Measurements from ENCODE around the gene SETD1B.

The SETD1B gene

DNA sequence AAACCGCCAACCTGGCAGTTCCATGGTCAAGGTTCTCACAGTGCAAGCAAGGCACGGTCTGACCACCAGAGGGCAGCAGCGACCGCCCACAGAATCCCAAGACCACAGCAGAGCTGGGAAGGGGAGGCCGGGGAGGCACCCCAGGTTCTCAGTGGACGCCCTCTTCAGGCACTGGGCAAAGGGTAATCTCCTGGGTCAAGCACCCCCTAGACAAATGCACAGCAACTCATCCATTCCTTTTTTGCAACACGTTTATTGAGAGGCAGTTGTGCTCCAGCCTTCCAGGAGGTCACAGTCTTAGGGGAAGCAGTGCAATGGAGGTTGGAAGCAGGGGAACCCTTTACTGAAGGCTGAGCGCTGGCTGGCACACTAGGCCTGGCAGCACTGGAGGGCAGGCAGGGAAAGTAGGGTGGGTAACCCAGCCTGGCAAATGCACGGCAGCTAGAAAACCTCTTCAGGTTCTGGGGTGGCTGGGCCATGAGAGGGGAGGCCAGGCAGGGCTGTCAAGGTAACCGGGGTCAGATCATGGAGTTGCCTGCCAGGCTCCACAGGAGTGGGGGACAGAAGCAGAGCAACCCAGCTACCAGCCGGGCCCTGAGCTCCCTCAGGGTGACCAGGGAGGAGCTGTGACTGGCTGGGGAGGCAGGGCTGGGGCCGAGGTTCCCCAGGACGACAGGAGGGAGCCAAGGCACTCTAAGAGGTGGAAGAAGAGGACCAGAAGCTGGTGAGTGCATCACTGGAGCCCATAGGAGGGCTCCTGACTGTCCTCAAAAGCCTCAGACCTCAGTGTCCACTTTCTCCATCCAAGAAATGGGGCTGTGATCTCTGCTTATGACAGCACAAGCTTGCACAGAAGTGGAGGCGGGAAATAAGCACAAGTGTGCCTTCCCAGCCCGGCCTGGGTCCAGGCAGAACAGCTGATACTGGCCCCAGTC is 8.5 kb upstream of the SETD1B start:
- DNase-seq (ENCODE audit: low read depth): peak; percentile 70

DNA sequence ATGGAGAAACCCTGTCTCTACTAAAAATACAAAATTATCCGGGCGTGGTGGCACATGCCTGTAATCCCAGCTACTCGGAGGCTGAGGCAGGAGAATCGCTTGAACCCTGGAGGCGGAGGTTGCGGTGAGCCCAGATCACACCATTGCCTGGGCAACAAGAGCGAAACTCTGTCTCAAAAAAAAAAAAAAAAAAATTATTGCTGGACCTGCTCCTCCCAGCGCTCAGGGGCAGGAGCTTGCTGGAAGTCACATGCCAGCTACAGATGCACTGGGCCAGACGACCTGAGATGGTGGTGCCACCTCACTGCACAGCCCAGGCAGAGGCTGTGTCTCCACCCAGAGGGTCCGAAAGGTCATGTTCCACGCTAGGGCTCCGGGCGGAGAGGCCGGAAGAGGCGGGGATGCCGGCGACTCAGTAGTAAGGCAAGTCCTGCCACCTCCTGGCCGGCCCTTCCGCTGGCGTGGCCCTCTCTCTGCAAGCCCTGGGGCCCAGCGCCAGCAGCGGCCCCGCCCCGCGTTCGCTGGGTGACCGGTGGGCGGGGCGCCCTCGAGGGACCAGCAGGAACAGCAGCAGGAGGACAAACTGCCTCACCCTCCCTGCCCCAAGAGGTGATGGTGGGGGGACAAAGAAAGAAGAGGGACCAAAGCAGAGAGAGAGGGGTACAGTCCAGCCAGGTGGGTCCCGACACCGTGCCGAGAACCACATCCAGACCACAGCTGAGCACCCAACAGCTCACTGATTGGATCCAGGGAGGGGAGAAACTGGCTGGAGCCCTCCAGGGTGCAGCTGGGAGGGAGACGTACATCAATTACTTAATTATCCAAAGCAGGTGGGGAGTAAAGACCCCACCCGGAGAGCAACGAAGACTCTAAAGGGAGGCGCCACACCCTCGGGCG is 6.7 kb upstream of the SETD1B start:
- no peak for DNase-seq (ENCODE audit: low read depth)

DNA sequence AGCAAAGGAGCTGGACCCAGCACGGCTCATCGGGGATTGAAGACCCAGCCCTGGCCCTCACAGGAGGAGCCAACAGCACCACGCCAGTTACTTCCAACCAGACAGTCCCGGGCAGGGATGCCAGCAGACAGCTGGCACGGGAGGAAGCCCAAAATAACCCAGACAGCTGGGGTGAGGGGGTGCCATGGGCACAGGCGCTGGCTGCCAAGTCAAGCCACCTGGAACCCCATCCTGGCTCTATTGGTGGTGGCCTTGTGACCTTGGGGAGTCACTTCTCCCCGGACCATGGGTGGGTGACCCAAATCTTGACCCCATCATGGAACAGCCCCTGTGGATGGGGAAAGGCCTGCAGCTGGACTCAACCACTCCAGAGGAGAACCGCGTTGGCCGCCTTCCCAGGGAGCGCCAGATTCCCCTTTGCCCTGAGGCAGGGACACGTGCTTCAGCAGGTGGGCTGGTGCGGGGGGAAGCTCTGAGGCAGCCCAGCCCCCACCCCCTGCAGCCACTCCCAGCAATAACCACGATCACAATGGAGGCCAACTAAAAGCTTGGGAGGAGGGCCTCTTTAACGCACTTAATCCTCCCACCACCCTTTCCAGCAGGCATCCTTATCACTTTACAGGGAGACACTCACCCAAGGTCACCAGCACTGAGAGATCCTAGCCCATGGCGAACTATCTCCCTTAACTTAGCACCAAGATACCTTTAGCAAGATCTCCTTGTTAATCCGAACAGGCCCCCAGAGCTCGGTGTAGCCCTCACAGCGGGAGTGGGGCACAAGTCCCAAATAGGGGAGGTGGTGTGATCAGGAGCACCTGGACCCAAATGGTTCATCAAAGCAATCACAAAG is 5.6 kb upstream of the SETD1B start:
- DNase-seq (ENCODE audit: low read depth): no peak

DNA sequence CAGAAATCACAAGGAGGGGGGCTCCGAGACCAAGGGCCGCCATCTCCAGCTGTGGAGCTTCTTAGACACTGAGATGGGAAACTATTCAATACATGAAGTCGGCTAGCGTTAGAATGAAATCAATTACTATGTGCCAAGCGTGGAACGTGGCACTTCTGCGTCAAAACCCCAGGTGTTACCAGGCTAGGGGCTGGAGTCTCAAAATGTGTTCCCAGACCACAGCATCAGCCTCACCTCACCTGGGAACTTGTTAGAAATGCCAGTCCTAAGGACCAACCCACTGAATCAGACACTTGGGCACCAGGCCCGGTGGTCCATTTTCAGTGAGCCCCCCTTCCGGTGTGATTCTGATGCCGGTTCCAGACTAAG is 5.0 kb upstream of the SETD1B start:
- no peak for DNase-seq (ENCODE audit: low read depth)

DNA sequence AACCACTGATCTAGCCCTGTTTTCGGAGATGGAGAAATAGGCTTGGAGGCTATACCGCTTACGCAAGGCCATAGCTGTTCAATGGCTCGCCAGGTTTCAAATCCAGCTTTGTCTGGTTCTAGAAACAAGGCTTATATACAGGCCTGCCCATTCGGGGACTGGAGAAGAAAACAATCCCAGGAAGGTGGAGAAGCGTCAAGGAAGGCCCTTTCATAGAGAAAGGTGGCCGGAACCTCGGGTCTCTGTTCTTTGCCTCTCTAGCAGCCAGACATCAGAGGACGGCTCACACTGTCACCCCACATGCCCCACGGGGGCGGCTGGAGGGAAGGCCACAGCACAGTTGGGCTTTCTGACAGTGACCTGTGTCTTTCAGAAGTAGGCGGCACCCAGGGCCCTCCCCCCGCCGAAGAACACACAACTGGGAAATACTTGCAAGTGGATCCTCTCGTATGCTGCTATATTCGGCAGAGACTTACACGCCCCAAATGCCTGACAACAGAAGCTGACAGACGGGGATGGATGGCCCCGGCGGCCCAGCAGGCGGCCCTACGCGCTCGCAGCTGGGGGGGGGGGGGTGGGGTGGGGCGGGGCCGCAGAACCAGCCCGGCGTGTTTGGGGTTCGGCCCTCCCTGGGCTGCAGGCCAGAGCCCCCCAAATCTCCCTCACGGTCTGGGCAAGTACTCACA is 4.5 kb upstream of the SETD1B start:
- DNase-seq (ENCODE audit: low read depth): no peak

DNA sequence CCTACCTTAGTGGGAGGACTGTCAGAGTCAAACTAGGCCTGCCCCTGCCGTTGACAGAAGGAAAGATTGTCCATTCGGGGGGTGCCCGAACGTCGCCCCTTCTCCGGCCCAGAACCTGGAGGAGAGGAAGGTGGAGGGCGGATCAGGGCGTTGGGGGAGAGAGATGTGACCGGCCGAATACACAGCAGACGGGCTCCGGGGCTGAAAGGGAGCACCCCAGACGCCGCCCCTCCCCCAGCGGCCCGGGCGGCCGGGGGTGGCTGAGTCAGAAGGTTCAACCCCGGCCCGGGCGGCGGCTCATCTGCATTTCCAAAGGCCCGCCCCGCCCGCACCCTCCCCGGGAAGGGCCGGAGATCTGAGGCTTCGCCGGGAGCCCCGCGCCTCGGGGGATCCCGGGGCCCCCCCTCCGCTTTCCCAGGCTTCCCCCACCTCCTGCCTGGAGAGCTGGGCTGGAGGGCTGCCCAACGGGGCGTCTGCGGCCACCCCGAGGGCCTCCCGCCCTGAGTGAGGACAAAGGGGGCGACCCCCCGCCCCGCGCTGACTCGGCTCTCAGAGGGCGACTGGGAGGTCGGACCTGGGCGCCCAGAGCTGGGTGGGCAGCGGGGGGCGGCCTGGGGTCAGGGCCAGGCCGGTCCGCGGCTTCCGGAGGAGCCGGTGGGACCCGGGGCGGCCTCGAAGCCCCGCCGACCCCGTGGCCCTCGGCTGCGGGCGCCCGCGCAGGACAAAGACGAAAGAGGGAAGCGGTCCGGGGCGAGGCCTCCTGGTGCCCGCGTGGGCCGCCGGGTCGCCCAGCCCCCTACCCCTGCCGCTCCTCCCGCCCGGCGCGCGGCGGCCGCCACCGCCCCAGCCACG is 3.7 kb upstream of the SETD1B start:
- peak; percentile 80 for DNase-seq (ENCODE audit: low read depth)

DNA sequence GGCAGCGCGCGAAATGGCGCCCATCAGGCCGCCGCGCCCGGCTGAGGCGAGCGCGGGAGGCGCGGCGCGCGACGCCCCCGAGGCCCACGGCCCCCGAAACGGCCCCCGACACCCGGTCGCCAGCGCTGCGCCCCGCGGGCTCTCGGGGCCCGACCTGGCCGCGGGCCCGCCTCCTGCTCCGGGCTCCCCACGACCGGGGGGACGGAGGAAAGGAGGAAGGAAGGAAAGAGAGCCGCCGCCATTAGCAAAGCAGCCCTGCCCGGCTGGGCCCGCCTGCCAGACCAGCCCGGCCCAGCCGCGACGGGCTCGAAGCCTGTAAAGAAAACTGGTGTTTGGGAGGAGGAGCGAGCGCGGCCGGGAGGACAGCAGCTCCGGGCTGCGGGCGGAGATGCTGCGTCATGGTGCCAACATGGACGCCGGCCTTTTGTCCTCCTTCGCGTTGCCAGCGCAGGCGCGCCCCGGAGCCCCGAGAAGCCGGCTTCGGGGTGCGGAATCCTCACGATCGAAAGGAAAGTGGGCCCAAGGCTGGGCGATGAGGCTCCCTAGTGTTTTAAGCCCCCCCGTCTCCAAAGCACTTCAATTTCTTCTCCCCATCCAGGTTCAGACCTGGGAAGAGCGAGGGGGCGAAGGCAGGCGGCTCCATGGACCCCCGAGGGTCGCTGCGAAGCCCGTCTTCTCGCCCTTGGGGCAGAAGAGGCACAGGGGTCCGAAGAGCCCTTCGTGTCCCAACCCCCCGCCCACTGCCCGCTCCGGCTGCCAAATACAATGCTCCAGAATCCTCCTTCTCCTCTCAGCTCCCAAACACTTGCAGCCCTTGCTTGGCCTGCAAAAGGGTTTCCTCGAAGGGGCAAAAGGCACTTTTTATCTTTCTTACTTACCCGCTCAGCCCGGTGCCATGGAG is 2.9 kb upstream of the SETD1B start:
- peak; percentile 47 for DNase-seq (ENCODE audit: low read depth)

DNA sequence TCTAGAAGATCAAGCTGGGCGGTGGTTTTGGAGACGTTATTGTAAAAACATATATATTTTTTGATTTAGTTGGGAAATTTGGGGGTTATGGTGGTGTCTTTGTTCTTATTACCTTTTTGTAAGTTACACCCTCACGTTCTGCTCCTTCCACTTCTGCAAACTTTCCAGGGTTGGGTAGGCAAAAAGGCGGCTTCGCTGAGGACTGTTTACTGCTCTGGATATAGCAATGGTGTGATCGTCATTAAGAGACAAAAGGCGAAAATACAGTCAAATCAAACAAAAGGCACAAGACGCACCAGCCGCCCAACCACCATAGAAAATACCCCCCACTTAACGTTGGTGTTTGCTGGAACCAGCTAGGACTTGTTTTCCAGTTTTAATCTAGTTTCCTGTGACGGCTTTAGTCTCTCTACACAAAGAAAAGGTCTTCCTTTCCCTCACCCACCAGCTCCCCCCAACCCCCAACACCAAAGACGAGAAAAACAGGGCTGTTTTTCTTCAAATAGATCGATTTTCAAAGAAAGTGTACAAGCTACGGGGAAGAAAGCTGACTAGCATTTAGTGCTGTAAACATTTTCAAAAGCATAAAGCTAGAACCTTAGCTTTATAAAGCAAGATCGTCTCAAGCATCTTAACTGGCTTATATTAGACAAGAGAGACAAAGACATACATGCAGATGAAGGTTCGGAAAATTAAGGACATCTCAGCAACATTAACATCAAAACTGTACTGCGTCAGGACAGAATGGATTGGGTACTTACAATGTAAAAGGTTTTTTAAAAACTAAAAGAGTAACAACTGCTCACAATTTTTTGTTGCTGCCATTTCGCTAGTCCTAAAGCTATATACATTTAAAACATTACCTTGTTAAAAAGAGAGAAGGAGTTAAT is 2.0 kb upstream of the SETD1B start:
- DNase-seq (ENCODE audit: low read depth): no peak

DNA sequence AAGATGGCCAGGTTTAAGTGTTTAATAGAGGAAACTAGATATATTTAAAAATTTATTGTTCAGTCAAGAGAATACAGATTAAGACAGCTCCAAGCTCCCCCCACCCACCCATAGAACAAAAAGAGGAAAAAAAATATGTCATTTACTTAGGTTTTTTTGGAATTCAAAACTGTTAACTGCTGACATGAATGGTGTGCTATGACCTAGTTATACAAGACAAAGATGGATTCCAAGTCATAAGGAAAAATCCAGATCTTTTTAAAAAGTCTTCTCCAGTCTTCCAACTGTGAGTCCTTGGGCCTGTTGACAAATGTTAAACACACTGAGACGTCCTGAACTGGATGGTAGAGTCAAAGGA is 1.3 kb upstream of the SETD1B start:
- no peak for DNase-seq (ENCODE audit: low read depth)

DNA sequence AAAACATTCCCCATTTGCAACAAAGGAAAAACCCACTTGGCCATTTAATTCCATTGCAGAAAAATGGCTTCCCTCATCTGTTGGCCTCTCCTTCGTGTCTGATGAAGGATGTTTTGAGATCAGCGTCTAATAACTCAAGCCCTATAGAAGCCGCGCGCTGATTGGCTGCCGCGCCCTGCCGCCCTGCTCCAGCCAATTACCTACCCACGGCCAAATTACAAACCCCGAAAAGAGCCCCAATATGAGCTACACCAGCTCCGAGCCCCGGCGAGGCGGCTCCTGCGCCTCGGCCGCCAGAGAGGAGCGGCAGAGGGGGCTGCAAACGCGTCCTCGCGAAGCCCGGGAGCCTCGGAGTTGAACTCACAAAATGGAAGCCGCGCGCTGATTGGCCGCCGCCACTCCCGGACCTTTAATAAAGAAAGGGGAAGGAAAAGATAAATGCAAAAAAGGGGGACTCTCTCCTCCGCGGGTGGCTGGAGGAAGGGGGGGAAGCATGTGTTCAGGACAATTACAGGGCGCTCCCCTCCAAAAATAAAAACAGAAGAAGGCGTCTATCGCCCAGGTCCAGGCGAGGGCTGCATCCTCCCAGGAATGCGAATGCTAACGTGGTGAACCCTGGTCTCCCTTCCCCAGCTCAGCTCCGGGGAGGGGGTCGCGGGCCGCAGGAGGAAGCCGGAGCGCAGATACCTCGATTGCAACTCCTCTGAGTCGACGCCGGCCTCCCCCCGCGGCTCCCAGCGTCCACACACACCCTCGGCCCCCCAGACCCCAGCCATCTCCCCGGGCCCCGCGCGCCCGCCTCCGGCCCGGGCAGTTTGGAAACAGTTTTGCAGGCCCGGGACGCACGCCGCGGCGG is 738 bp upstream of the SETD1B start:
- peak; percentile 72 for DNase-seq (ENCODE audit: low read depth)

DNA sequence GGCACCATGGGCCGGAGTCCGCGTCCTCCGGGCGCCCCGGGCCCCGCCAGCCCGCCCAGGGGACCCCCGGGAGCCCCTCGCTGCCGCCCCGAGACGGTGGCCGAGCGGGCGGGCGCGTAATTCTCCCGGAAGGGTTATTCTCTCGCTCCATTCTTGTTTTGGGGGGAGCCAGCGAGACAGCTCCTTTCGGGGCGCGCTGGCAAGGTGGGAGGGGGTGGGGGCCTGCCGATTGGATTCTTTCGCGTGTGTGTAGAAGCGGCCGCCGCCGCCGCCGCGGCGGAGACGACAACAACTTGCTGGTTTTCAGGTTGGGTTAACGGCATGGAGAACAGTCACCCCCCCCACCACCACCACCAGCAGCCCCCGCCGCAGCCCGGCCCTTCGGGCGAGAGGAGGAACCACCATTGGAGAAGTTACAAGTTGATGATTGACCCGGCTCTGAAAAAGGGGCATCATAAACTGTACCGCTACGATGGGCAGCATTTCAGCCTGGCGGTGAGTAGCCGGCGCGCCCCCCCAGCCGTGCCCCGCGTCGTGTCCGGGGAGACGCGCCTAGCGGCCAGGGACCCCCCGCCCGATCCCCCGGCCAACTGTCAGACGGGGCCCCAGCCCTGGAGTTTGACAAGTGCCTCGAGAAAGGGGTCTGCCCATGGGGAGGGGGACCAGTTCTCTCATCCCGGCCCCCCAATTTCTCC is 755 bp downstream of the SETD1B start:
- peak; percentile 47 for DNase-seq (ENCODE audit: low read depth)

DNA sequence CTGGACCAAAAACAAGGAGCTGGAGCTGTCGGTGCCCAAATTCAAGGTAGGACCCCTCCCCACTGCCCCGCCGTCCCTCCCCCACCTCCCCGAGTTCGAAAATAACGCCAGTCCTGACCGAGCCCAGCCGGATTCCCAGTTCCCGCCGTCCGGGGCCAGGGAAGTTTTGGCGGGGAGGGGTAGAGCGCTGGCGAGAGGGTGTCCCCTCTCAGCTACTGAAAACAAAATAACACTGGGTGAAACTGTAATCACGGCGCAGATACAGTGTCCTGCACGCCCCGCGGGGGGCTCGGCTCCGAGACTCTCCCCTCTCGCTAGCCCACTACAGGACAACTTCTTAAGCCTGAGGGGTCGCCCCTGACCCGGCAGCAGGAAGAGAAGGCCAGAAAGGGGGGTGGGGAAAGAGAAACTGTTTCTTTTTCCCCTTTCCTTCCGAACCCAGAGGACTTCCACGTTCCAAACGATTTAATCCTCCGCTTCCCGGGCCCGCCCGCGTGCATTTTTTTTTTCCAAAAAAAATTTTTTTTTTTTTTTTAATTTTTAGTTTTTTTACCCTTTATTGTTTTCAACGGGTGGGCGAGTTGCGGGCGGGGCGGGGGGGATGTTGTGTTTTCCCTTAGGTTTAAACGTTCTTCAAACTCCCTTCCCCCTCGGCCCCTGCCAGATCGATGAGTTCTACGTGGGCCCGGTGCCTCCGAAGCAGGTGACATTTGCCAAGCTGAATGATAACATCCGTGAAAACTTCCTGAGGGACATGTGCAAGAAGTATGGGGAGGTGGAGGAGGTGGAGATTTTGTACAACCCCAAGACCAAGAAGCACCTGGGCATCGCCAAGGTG is 1.6 kb downstream of the SETD1B start:
- DNase-seq (ENCODE audit: low read depth): no peak

DNA sequence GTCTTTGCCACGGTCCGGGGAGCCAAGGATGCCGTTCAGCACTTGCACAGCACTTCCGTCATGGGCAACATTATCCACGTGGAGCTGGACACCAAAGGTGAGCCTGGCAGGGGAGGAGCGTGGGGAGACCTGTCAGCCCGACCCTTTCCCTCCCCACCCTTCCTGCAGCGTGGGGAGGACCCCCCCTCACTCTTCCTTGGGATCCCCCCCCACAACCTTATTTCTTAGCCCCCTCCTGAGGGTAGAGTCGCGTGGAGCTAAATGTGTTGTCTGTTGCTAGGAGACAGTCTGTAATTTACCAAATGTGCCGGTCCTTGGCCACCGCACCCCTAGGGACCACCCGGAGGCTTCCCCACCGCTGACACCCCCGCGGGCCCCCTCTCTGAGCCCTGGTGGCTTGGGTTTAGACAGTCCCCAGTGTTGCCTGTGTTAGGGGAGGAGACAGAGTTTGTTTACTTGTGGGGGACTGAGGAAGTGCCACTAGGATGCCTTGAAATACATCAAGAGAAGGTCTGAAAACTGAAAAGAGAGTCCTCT is 2.3 kb downstream of the SETD1B start:
- DNase-seq (ENCODE audit: low read depth): no peak

DNA sequence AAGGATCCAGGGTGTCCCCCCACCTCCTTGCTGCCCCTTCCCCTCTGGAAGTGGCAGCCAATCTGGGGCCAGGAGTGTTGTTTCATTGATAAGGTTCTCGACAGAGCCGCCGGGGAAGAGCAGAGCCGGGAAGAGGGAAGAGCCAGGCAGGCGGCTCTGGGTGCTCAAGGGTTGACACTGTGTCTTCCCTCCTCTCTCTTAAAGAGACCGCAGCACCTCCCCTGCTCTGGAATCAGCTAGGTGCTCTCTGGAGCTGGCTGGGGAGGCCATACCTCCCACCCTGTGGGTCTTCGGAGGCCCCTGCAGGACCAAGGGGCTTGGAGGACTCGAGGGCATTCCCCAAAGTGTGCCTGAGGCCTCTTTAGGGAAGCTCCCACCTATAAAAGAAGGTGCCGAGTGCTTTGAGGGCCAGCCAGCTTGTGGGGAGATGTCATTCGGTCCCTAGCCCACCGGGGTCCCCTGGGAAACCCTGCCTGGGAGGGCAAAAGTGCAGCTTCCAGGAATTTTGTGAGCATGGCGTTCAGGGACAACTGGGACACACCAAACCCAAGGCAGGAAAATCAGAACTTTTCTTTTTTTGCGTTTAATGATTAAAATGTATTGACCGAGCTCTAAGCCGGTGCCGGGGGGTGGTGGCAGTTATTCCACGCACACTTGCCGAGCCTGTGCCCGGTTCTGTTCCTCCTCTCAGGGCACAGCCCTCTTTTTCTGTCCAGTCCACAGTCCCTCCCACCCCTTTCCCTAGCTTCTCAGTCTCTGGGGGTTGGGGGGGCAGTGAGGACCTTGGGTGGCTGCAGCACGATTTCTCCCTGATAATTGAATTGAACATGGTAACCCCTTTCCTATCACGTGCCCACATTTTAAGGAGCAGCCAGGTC is 3.0 kb downstream of the SETD1B start:
- DNase-seq (ENCODE audit: low read depth): no peak
